VCaP (cell line): ENCODE data around the gene SACM1L.

ENCODE experiments used
- H3K27ac ChIP-seq: fragments of 450-650 bp; 2 replicates; pipeline ENCODE4 v1.5.1; 2017
- CTCF ChIP-seq: fragments of 450-650 bp; conservative IDR thresholded peaks from 2 replicates; pipeline ENCODE4 v1.5.1; 2017; ENCODE audit warnings: mild to moderate bottlenecking, moderate library complexity

SACM1L gene

GRCh38 chr3:45794660-45795059, 105.5 kb downstream of the SACM1L start:
- no peak for TF ChIP-seq CTCF
- no peak overlapping the region for H3K27ac ChIP-seq
